Ovary (tissue), 9 donors: ENCODE data around the gene GLYATL1B. TPM values are rescaled to one million over a fixed set of nuclear protein-coding genes. Genes with fewer than 3 reads are reported as not detected.
A peak's percentile ranks its signal among the peaks of the same experiment; 100 is the strongest.
"Not testable (repeated sequence)": the region's sequence is repeated elsewhere in the genome, so short reads cannot be mapped to it uniquely, and the experiment has no call there.

Source experiments
- DNase-seq, 5 donors: peaks; one replicate each; pipeline ENCODE4 v3.0.0-alpha.2; 2019 to 2020
- H3K27ac ChIP-seq, 2 donors: fragments of 200-600 bp; one replicate each; pipeline versions ENCODE4 v1.5.1 to v1.8.0; 2019 to 2022
- H3K27me3 ChIP-seq: fragments of 200-600 bp; one replicate; pipeline ENCODE4 v1.8.0; 2022
- H3K36me3 ChIP-seq: fragments of 200-600 bp; sonication (generic); one replicate; pipeline ENCODE4 v1.5.1; 2019
- H3K4me1 ChIP-seq: one replicate; pipeline ENCODE4 v1.8.1; 2013; ENCODE audit warnings: mild to moderate bottlenecking, moderate library complexity; ENCODE audit not compliant: insufficient read depth
- H3K4me3 ChIP-seq: fragments of 200-600 bp; sonication (generic); one replicate; pipeline ENCODE4 v1.5.1; 2017
- H3K9me3 ChIP-seq, 2 donors: fragments of 200-600 bp in 1 of 2; sonication (generic) in 1 of 2; one replicate each; pipeline versions ENCODE4 v1.5.1 to v1.8.1; 2013 to 2019; ENCODE audit warnings: mild to moderate bottlenecking in 1 of 2, moderate library complexity in 1 of 2
- EP300 ChIP-seq: sonication (generic); formaldehyde crosslinking; IDR thresholded peaks from one replicate; pipeline ENCODE4 v1.6.1; 2017; ENCODE audit warnings: antibody characterized with exemption
- POLR2A ChIP-seq: fragments of 450-650 bp; IDR thresholded peaks from one replicate; pipeline ENCODE4 v1.6.1; 2017; ENCODE audit warnings: antibody characterized with exemption, mild to moderate bottlenecking, moderate library complexity
- WGBS, 3 donors: extraction: QIAGEN DNeasy Blood & Tissue Kit in 1 of 3; methylation state at CpG; one replicate each; pipeline versions ENCODE4 v1.1.5 to v1.1.7; 2013 to 2017; 5-methylcytosine and 5-hydroxymethylcytosine counted together
- intact Hi-C, 4 donors: fragments of 100-400 bp; cut with DNase I; formaldehyde crosslinking; loops; one replicate each; pipeline versions ENCODE4 v1.11.0 to v1.15.1; 2022 to 2023
- polyA plus RNA-seq, 2 donors: library from polyadenylated mRNA; stranded (reverse); fragments of 200-250 nt in 1 of 2; fragments of 350-450 nt in 1 of 2; fragmentation: Illumina TruSeq in 1 of 2; extraction: RNeasy Lipid Tissue Mini Kit (QIAGEN cat#74804) in 1 of 2; gene quantifications; one replicate each; pipeline ENCODE4 v1.2.3, GENCODE V29; 2013 to 2014
- total RNA-seq, 7 donors: library from RNA; depleted of rRNA in 2 of 7; stranded (reverse); fragments of >200 nt in 2 of 7; fragmentation: NEBNext Ultra II Directional in 3 of 7; extraction: Animal tissue kit (Norgen Biotek cat#: 25700) in 3 of 7; gene quantifications; one replicate each; pipeline versions ENCODE4 v1.1.0 to v1.2.4, GENCODE V29; 2016 to 2023
- TF ChIP-seq, protein P1 (sequence below), 3 donors: fragments of 450-650 bp in 2 of 3; fragments of 200-600 bp in 1 of 3; IDR thresholded peaks; one replicate each; pipeline versions ENCODE4 v1.5.1 to v1.8.0; 2016 to 2022; ENCODE audit warnings: antibody characterized with exemption in 3 of 3, mild to moderate bottlenecking in 1 of 3
- donor health status: DM: no; HTN: no; CAD: no; lungs with moderate emphysema.
- donor health status: DM: no; HTN: no; CAD: no.
- donor health status: Bipolar disorder and iron deficiency.
- donor health status: DM: yes; HTN: yes; CAD: no.
- donor health status: DM: no; HTN: no; CAD: no.
- donor health status: DM: yes; HTN: yes; CAD: no.

GLYATL1B gene
- total and polyA plus RNA-seq, 9 donors: not detected

DNA sequence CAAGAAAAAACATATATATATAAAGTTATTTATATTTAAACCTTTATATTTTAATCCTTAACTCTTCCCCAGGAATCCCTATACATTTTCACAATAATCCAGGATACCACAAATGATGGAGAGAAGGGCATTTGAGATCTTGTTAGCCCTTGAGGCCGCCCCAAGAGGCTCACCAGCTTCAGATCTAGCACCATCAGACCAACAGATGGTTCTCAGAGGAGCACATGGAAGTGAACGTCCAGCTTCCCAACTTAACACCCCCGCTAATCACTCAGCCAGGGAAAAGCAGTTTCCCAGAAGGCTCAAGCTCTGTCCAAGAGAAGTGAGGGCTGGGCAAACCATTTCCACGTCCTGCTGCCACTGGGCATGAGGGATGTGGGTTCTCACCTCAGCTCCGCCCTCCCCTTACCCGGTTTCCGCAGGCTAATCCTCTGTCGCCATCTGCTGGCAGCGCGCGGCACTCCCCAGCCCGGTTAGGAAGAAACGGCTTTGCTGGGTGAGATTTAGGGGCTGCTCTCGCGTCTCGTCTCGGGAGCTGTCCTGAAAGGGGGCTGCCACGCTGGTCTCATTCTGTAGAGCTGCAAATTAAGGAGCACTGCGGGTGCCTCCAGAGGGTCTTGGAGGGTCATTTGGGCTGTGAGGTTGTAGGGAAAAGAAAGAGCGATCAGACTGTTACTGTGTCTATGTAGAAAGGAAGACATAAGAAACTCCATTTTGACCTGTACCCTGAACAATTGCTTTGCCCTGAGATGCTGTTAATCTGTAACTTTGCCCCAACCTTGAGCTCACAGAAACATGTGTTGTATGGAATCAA is 49.7 kb downstream of the GLYATL1B start:
- Histone ChIP-seq H3K36me3 (no peaks in the 10 kb centered on the region), H3K4me1 (no peaks in the 10 kb centered on the region), H3K4me3 (no peak overlapping the region), H3K27ac (no peak overlapping the region), H3K9me3 (peaks cover 0 to 6% of the 10 kb centered on the region in 2 donors), H3K27me3 (no peaks in the 10 kb centered on the region)
- 14 to 16% (median 15%) methylated on average over 17 to 20 of the region's 20 CpGs for WGBS, 3 donors
- TF ChIP-seq EP300: no peak
- TF ChIP-seq, protein P1, sequence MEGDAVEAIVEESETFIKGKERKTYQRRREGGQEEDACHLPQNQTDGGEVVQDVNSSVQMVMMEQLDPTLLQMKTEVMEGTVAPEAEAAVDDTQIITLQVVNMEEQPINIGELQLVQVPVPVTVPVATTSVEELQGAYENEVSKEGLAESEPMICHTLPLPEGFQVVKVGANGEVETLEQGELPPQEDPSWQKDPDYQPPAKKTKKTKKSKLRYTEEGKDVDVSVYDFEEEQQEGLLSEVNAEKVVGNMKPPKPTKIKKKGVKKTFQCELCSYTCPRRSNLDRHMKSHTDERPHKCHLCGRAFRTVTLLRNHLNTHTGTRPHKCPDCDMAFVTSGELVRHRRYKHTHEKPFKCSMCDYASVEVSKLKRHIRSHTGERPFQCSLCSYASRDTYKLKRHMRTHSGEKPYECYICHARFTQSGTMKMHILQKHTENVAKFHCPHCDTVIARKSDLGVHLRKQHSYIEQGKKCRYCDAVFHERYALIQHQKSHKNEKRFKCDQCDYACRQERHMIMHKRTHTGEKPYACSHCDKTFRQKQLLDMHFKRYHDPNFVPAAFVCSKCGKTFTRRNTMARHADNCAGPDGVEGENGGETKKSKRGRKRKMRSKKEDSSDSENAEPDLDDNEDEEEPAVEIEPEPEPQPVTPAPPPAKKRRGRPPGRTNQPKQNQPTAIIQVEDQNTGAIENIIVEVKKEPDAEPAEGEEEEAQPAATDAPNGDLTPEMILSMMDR (IDR thresholded peaks at IDR 0.05): peak; percentile 75 to 89 (median 77)
- intact Hi-C loops: loop anchor here in 1 of 4 donors (10.0 kb wide), 1 partner anchor 481 kb away; no protein-coding TSS in a partner anchor
- DNase-seq: peak; percentile 68 to 86 (median 79)

DNA sequence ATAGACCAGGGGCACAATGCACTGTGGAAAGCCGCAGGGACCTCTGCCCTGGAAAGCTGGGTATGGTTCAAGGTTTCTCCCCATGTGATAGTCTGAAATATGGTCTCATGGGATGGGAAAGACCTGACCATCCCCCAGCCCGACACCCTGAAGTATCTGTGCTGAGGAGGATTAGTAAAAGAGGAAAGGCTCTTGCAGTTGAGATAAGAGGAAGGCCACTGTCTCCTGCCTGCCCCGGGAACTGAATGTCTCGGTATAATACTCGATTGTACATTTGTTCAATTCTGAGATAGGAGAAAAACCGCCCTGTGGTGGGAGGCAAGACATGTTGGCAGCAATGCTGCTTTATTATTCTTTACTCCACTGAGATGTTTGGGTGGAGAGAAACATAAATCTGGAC is 50.4 kb downstream of the GLYATL1B start:
- not testable (repeated sequence) for H3K4me3 ChIP-seq, DNase-seq, H3K27ac ChIP-seq, H3K9me3 ChIP-seq, H3K27me3 ChIP-seq, H3K36me3 ChIP-seq, H3K4me1 ChIP-seq
- 26 to 39% (median 37%) methylated on average over 6 of the region's 6 CpGs for WGBS, 3 donors
- intact Hi-C loops: loop anchor here in 1 of 4 donors (10.0 kb wide), 1 partner anchor 482 kb away; no protein-coding TSS in a partner anchor

DNA sequence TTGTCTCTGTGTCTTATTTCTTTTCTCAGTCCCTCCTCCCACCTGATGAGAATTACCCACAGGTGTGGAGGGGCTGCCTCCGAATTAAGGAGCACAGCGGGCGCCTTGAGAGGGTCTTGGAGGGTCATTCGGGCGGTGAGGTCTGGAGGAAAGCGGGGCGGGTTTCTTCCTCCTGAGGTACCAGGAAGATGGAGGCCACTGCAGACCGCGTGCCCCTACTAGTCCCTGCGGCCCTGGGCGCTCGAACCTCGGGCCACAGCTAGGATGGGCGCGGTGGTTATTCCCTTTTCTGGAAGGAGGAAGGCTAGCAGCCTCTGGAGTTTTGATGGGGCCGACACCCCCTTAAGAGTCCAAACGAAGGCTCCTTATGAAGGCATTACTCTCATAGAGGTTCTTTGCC is 51.1 kb downstream of the GLYATL1B start:
- no peaks in the 10 kb centered on the region for H3K36me3 ChIP-seq
- H3K4me3 ChIP-seq: no peak overlapping the region
- no peak overlapping the region for H3K27ac ChIP-seq
- no peaks in the 10 kb centered on the region for H3K27me3 ChIP-seq
- WGBS, 3 donors: 94 to 95% (median 95%) methylated on average over 17 of the region's 17 CpGs
- no peak for DNase-seq
- TF ChIP-seq POLR2A: no peak
- TF ChIP-seq EP300: no peak
- TF ChIP-seq, protein P1 (IDR thresholded peaks at IDR 0.05): no peak
- no peaks in the 10 kb centered on the region for H3K9me3 ChIP-seq
- intact Hi-C loops: loop anchor here in 1 of 4 donors (10.0 kb wide), 1 partner anchor 482 kb away; no protein-coding TSS in a partner anchor
- no peaks in the 10 kb centered on the region for H3K4me1 ChIP-seq

DNA sequence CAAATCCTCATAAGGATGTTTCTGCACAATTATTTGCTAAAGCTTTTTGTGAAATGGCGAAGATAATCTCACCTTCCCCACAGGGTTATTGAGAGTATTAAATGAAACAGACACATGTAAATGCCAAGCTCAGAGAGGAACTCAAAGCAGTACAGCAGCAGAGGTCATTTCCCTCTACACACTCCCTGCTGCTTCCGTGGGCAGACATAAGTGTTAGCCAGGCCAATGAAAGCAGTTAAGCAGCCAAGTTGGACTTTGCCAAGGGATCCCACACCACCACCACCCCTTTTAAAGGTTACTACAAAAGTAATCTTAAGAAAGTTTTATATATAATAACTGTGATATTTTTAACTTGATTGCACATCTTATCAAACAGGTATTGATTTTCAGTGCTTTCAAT is 52.5 kb downstream of the GLYATL1B start:
- H3K27me3 ChIP-seq: no peaks in the 10 kb centered on the region
- DNase-seq: no peak
- H3K9me3 ChIP-seq: no peaks in the 10 kb centered on the region
- H3K4me1 ChIP-seq: no peaks in the 10 kb centered on the region
- intact Hi-C loops: loop anchor here in 1 of 4 donors (10.0 kb wide), 1 partner anchor 484 kb away; no protein-coding TSS in a partner anchor
- H3K27ac ChIP-seq: no peak overlapping the region
- no peaks in the 10 kb centered on the region for H3K36me3 ChIP-seq
- TF ChIP-seq EP300 (no peak), POLR2A (no peak)
- TF ChIP-seq, protein P1 (IDR thresholded peaks at IDR 0.05): no peak
- no peak overlapping the region for H3K4me3 ChIP-seq
- 51 to 70% (median 66%) methylated on average over 2 of the region's 2 CpGs for WGBS, 3 donors

DNA sequence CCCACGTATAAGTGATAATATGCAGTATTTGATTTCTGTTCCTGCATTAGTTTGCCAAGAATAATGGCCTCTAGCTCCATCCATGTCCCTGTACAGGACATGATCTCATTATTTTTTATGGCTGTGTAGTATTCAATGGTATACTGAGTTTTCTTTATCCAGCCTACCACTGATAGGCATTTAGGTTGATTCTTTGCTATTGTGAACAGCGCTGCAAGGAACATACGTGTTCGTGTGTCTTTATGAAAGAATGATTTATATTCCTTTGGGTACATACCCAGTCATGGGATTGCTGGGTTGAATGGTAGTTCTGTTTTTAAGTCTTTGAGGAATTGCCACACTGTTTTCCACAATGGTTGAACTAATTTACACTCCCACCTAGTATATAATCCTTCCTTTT is 55.1 kb downstream of the GLYATL1B start:
- 85 to 94% (median 92%) methylated on average over 4 of the region's 4 CpGs for WGBS, 3 donors
- H3K27ac ChIP-seq: no peak overlapping the region
- no peaks in the 10 kb centered on the region for H3K27me3 ChIP-seq
- DNase-seq: no peak
- peaks cover 6% of the 10 kb centered on the region for H3K4me1 ChIP-seq
- no peaks in the 10 kb centered on the region for H3K9me3 ChIP-seq
- no peaks in the 10 kb centered on the region for H3K36me3 ChIP-seq
- intact Hi-C loops: no loop called here
- TF ChIP-seq, protein P1 (IDR thresholded peaks at IDR 0.05): no peak
- TF ChIP-seq EP300: no peak
- no peak for TF ChIP-seq POLR2A
- H3K4me3 ChIP-seq: no peak overlapping the region
